IMR-90 (cell line): ENCODE results near the gene ABHD3. TPM values are rescaled to one million over a fixed set of nuclear protein-coding genes. Genes with fewer than 3 reads are reported as not detected.
A peak's percentile ranks its signal among the peaks of the same experiment; 100 is the strongest.

ENCODE experiments used
- ATAC-seq: fragments of 200-7000 bp; cut with Tn5 transposase; 2 replicates; pipeline ENCODE4 v1.9.1; 2020; ENCODE audit warnings: low read depth, mild to moderate bottlenecking, moderate library complexity
- BruUV-seq: library from RNA; stranded (reverse); fragments of 400-500 nt; replicated peaks from 2 replicates; lab custom pipeline; 2021; lab: Mats Ljungman, UMichigan
- CTCF ChIA-PET: fragments of 300-600 bp; formaldehyde crosslinking; extraction: SDS; loops from one replicate; lab custom pipeline; 2021; ENCODE audit warnings: antibody characterized with exemption; lab: Yijun Ruan, JAX
- POLR2A ChIA-PET: fragments of 300-600 bp; sonication (Branson Sonifier 250); formaldehyde crosslinking; loops from one replicate; lab custom pipeline; 2022; ENCODE audit warnings: antibody characterized with exemption; ENCODE audit not compliant: unreplicated experiment; lab: Charles Lee
- DNase-seq: peaks from one replicate; pipeline ENCODE4 v3.0.0; 2013
- H2AFZ ChIP-seq: replicated peaks from 2 replicates; pipeline ENCODE3; 2013; ENCODE audit warnings: low read length, mild to moderate bottlenecking; ENCODE audit not compliant: poor library complexity
- H2AK5ac ChIP-seq: 2 replicates; pipeline ENCODE4 v1.6.1; 2013; ENCODE audit warnings: low read depth, low read length, inconsistent platforms
- H2AK9ac ChIP-seq: replicated peaks from 2 replicates; pipeline ENCODE3; 2013; ENCODE audit warnings: mild to moderate bottlenecking, low read depth, low read length, moderate library complexity; ENCODE audit not compliant: poor library complexity
- H2BK120ac ChIP-seq: 2 replicates; pipeline ENCODE4 v1.6.1; 2013; ENCODE audit warnings: low read depth, low read length, inconsistent platforms
- H2BK15ac ChIP-seq: 3 replicates; pipeline ENCODE4 v1.6.1; 2013; ENCODE audit warnings: low read depth, low read length, inconsistent platforms
- H2BK20ac ChIP-seq: 2 replicates; pipeline ENCODE4 v1.6.1; 2013; ENCODE audit warnings: low read depth, mild to moderate bottlenecking, inconsistent platforms, low read length, moderate library complexity
- H2BK5ac ChIP-seq: 2 replicates; pipeline ENCODE4 v1.6.1; 2013; ENCODE audit warnings: mild to moderate bottlenecking, low read depth, low read length, inconsistent platforms; ENCODE audit not compliant: poor library complexity, severe bottlenecking
- H3K14ac ChIP-seq: replicated peaks from 2 replicates; pipeline ENCODE4 v1.6.1; 2013; ENCODE audit warnings: low read depth, low read length, inconsistent platforms
- H3K18ac ChIP-seq: 2 replicates; pipeline ENCODE4 v1.6.1; 2013; ENCODE audit warnings: low read depth, low read length, control low read depth
- H3K23ac ChIP-seq: 2 replicates; pipeline ENCODE4 v1.6.1; 2013; ENCODE audit warnings: low read depth, low read length, inconsistent platforms
- H3K27ac ChIP-seq: 2 replicates; pipeline ENCODE4 v1.5.1; 2013; ENCODE audit warnings: mild to moderate bottlenecking, control low read depth, low read length; ENCODE audit not compliant: insufficient read depth
- H3K27me3 ChIP-seq: 2 replicates; pipeline ENCODE4 v1.6.1; 2013; ENCODE audit warnings: low read length; ENCODE audit not compliant: control insufficient read depth, insufficient read depth
- H3K36me3 ChIP-seq: 2 replicates; pipeline ENCODE4 v1.6.1; 2013; ENCODE audit warnings: low read length, mixed read lengths; ENCODE audit not compliant: control insufficient read depth, insufficient read depth
- H3K4ac ChIP-seq: 2 replicates; pipeline ENCODE4 v1.6.1; 2013; ENCODE audit warnings: low read depth, low read length, inconsistent platforms
- H3K4me1 ChIP-seq: 2 replicates; pipeline ENCODE4 v1.6.1; 2013; ENCODE audit warnings: low read length, mixed read lengths; ENCODE audit not compliant: control insufficient read depth, insufficient read depth
- H3K4me2 ChIP-seq: 2 replicates; pipeline ENCODE4 v1.6.1; 2013; ENCODE audit warnings: low read depth, mild to moderate bottlenecking, control low read depth, low read length, moderate library complexity
- H3K4me3 ChIP-seq: 2 replicates; pipeline ENCODE4 v1.5.1; 2013; ENCODE audit warnings: low read depth, mild to moderate bottlenecking, control low read depth, low read length, moderate library complexity; ENCODE audit not compliant: insufficient read depth
- H3K56ac ChIP-seq: 2 replicates; pipeline ENCODE4 v1.6.1; 2013; ENCODE audit warnings: low read length, inconsistent platforms; ENCODE audit not compliant: insufficient read depth; ENCODE audit errors: extremely low read depth
- H3K79me1 ChIP-seq, 2 experiments: 2 replicates each; pipeline ENCODE4 v1.6.1; 2013; ENCODE audit warnings: low read length in 2 of 2, inconsistent platforms in 1 of 2, low read depth in 1 of 2
- H3K9ac ChIP-seq: 2 replicates; pipeline ENCODE4 v1.6.1; 2013; ENCODE audit warnings: low read depth, low read length, control low read depth
- H3K9me1 ChIP-seq: 2 replicates; pipeline ENCODE4 v1.6.1; 2013; ENCODE audit warnings: low read length, inconsistent platforms; ENCODE audit not compliant: insufficient read depth
- H3K9me3 ChIP-seq: 2 replicates; pipeline ENCODE4 v1.6.1; 2013; ENCODE audit warnings: low read length; ENCODE audit not compliant: control insufficient read depth, insufficient read depth
- H4K20me1 ChIP-seq: 2 replicates; pipeline ENCODE4 v1.6.1; 2013; ENCODE audit warnings: low read length, inconsistent platforms; ENCODE audit not compliant: insufficient read depth
- H4K5ac ChIP-seq: 2 replicates; pipeline ENCODE4 v1.6.1; 2013; ENCODE audit warnings: mild to moderate bottlenecking, low read depth, low read length, control low read depth
- H4K8ac ChIP-seq, 2 experiments: 2 replicates each; pipeline ENCODE4 v1.6.1; 2013; ENCODE audit warnings: low read depth in 2 of 2, low read length in 2 of 2, control low read depth in 1 of 2, inconsistent platforms in 1 of 2
- H4K91ac ChIP-seq: 2 replicates; pipeline ENCODE4 v1.6.1; 2013; ENCODE audit warnings: low read depth, low read length, inconsistent platforms; ENCODE audit not compliant: insufficient read depth
- BHLHE40 ChIP-seq: fragments of 150-350 bp; IDR thresholded peaks from 2 replicates; pipeline ENCODE4 v1.6.1; 2016; ENCODE audit warnings: mild to moderate bottlenecking, low read depth, low read length
- CTCF ChIP-seq: conservative IDR thresholded peaks from 2 replicates; pipeline ENCODE4 v1.5.1; 2012; ENCODE audit warnings: mild to moderate bottlenecking, low read depth, low read length, improper control_type of control experiment
- ELK1 ChIP-seq: fragments of 150-350 bp; IDR thresholded peaks from 2 replicates; pipeline ENCODE4 v1.6.1; 2016; ENCODE audit warnings: low read depth, mild to moderate bottlenecking, low read length, moderate library complexity, borderline replicate concordance
- FOS ChIP-seq: fragments of 150-350 bp; IDR thresholded peaks from 2 replicates; pipeline ENCODE4 v1.6.1; 2016; ENCODE audit warnings: low read depth, low read length
- MXI1 ChIP-seq: IDR thresholded peaks from 2 replicates; pipeline ENCODE4 v1.6.1; 2012; ENCODE audit warnings: low read depth, mild to moderate bottlenecking, low read length, moderate library complexity, borderline replicate concordance
- POLR2A ChIP-seq: IDR thresholded peaks from 2 replicates; pipeline ENCODE4 v1.6.1; 2012; ENCODE audit warnings: mild to moderate bottlenecking, low read depth, low read length
- RAD21 ChIP-seq: IDR thresholded peaks from 2 replicates; pipeline ENCODE4 v1.6.1; 2012; ENCODE audit warnings: low read length, improper control_type of control experiment
- RCOR1 ChIP-seq: IDR thresholded peaks from 2 replicates; pipeline ENCODE4 v1.6.1; 2012; ENCODE audit warnings: mild to moderate bottlenecking, low read length, improper control_type of control experiment; ENCODE audit not compliant: insufficient replicate concordance
- WGBS, 2 experiments: methylation state at CpG; one replicate each; pipeline versions ENCODE4 v1.1.5 to v1.1.7; 2013; ENCODE audit warnings: missing lambda C conversion rate in 2 of 2; ENCODE audit not compliant: insufficient read length in 1 of 2; ENCODE audit errors: extremely low coverage in 2 of 2; 5-methylcytosine and 5-hydroxymethylcytosine counted together
- dilution Hi-C: fragments of 300-500 bp; cut with HindIII; formaldehyde crosslinking; loops from one replicate; pipeline ENCODE4 v1.14.3; 2018; ENCODE audit warnings: low sequenced_read_pairs; ENCODE audit not compliant: unreplicated experiment
- in situ Hi-C: fragments of 300-500 bp; cut with MboI; formaldehyde crosslinking; loops from 3 replicates; pipeline ENCODE4 v1.14.3; 2019; ENCODE audit warnings: low sequenced_read_pairs, inconsistent platforms, mixed read lengths
- intact Hi-C: fragments of 100-400 bp; cut with micrococcal nuclease; formaldehyde crosslinking; loops from 2 replicates; pipeline ENCODE4 v1.10.0; 2022
- polyA plus RNA-seq, 3 experiments: library from polyadenylated mRNA; depleted of rRNA; stranded (reverse); fragments of >200 nt; gene quantifications; 2 replicates each; pipeline ENCODE4 v1.2.3, GENCODE V29; 2012; ENCODE audit warnings: low replicate concordance in 1 of 3
- total RNA-seq: library from RNA; depleted of rRNA; stranded (reverse); fragments of >200 nt; gene quantifications from 2 replicates; pipeline ENCODE4 v1.2.3, GENCODE V29; 2012
- TF ChIP-seq, protein P1 (sequence below): fragments of 150-350 bp; IDR thresholded peaks from 2 replicates; pipeline ENCODE4 v1.6.1; 2017; ENCODE audit warnings: mild to moderate bottlenecking, antibody characterized with exemption, low read length, low read depth

ABHD3 gene
- total and polyA plus RNA-seq, 2 of the 4 experiments (the other 2 are of a cell fraction), result 4.5 to 5.5 TPM

- dilution Hi-C loops, result no loop called here
- peak overlapping the region; percentile 87 for H3K4me2 ChIP-seq
- H3K9me3 ChIP-seq, result no peaks in the 10 kb centered on the region
Measured at GRCh38 chr18:21604671-21605070, 99.9 kb downstream of the ABHD3 start.

More at GRCh38 chr18:21604671-21605070, 99.9 kb downstream of the ABHD3 start:
- Histone ChIP-seq H3K9ac (peak overlapping the region; percentile 67), H3K4me1 (0 out of 2 replicates have a peak, but pooled peaks cover 3% of the 10 kb centered on the region), H3K79me1 (peaks cover 0 to 7% of the 10 kb centered on the region in 2 experiments; a peak in 3 of 4 replicates), H2AFZ (peak overlapping the region; percentile 54), H4K8ac (peak overlapping the region; percentile 63 to 76; a peak in 3 of 4 replicates), H3K4ac (no peak overlapping the region), H2BK15ac (no peak overlapping the region), H2BK120ac (no peak overlapping the region), H4K91ac (no peak overlapping the region), H3K9me1 (no peaks in the 10 kb centered on the region), H3K4me3 (peak overlapping the region; percentile 13; the same call in 1 of the 2 replicates), H2AK9ac (no peak overlapping the region), H3K18ac (peak overlapping the region; percentile 20; the same call in 1 of the 2 replicates), H2BK20ac (no peak overlapping the region), H2BK5ac (peak overlapping the region; percentile 17), H4K5ac (peak overlapping the region; percentile 56; the same call in 1 of the 2 replicates), H3K36me3 (no peaks in the 10 kb centered on the region), H3K27ac (no peak overlapping the region), H2AK5ac (no peak overlapping the region), H3K27me3 (no peaks in the 10 kb centered on the region), H3K56ac (no peak overlapping the region; the same call in 1 of the 2 replicates), H4K20me1 (no peaks in the 10 kb centered on the region), H3K23ac (no peak overlapping the region), H3K14ac (no peak overlapping the region)
- intact Hi-C loops (loop anchor here (5.0 kb wide), 1 partner anchor 407 kb away; no protein-coding TSS in a partner anchor), in situ Hi-C loops (no loop called here)
- DNase-seq, result peak; percentile 12
- BruUV-seq, result no TSS peak
- no peak for ATAC-seq
- TF ChIP-seq, protein P1, sequence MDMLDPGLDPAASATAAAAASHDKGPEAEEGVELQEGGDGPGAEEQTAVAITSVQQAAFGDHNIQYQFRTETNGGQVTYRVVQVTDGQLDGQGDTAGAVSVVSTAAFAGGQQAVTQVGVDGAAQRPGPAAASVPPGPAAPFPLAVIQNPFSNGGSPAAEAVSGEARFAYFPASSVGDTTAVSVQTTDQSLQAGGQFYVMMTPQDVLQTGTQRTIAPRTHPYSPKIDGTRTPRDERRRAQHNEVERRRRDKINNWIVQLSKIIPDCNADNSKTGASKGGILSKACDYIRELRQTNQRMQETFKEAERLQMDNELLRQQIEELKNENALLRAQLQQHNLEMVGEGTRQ, result no peak
- TF ChIP-seq RAD21, result no peak
- TF ChIP-seq CTCF, result no peak
- no peak for TF ChIP-seq ELK1
- TF ChIP-seq POLR2A, result no peak
- no peak for TF ChIP-seq MXI1
- no peak for TF ChIP-seq BHLHE40
- no peak for TF ChIP-seq RCOR1
- no peak for TF ChIP-seq FOS
- ChIA-PET CTCF (interaction anchor here (0.6 kb wide), 1 partner anchor 147 kb away, joined by 3 read pairs; no protein-coding TSS in a partner anchor), POLR2A (no interaction called here)
- WGBS, 2 experiments, result no CpG with 5 or more reads among the region's 2 CpGs
